Measurements from ENCODE around the gene HYLS1.

GRCh38 chr11:125926682-125927081, 39.2 kb downstream of the HYLS1 start:
- TF ChIP-seq, protein P1, sequence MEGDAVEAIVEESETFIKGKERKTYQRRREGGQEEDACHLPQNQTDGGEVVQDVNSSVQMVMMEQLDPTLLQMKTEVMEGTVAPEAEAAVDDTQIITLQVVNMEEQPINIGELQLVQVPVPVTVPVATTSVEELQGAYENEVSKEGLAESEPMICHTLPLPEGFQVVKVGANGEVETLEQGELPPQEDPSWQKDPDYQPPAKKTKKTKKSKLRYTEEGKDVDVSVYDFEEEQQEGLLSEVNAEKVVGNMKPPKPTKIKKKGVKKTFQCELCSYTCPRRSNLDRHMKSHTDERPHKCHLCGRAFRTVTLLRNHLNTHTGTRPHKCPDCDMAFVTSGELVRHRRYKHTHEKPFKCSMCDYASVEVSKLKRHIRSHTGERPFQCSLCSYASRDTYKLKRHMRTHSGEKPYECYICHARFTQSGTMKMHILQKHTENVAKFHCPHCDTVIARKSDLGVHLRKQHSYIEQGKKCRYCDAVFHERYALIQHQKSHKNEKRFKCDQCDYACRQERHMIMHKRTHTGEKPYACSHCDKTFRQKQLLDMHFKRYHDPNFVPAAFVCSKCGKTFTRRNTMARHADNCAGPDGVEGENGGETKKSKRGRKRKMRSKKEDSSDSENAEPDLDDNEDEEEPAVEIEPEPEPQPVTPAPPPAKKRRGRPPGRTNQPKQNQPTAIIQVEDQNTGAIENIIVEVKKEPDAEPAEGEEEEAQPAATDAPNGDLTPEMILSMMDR (IDR thresholded peaks at IDR 0.05): no peak
- TF ChIP-seq POLR2A (IDR thresholded peaks at IDR 0.05): no peak

Data from body of pancreas (tissue), 4 donors.